KMS-11 (cell line): Measurements from ENCODE around the gene MYO15B.

Experiments
- H2AFZ ChIP-seq: fragments of 200-600 bp; sonication (generic); 2 replicates; pipeline ENCODE4 v1.6.1; 2016; ENCODE audit warnings: antibody characterized with exemption, mixed run types, low read depth
- H3K27ac ChIP-seq: fragments of 200-600 bp; sonication (generic); 2 replicates; pipeline ENCODE4 v1.6.1; 2016; ENCODE audit warnings: mild to moderate bottlenecking, mixed run types
- H3K27me3 ChIP-seq: fragments of 200-600 bp; sonication (generic); 2 replicates; pipeline ENCODE4 v1.6.1; 2017; ENCODE audit warnings: mild to moderate bottlenecking, low read depth, mixed run types, moderate library complexity; ENCODE audit not compliant: insufficient read depth
- H3K36me3 ChIP-seq: fragments of 200-600 bp; sonication (generic); 2 replicates; pipeline ENCODE4 v1.6.1; 2017; ENCODE audit warnings: mild to moderate bottlenecking, mixed run types; ENCODE audit not compliant: insufficient read depth
- H3K4me1 ChIP-seq: fragments of 200-600 bp; sonication (generic); 2 replicates; pipeline ENCODE4 v1.6.1; 2016; ENCODE audit warnings: mild to moderate bottlenecking, low read depth, mixed run types; ENCODE audit not compliant: poor library complexity, severe bottlenecking
- H3K4me2 ChIP-seq: fragments of 200-600 bp; sonication (generic); 2 replicates; pipeline ENCODE4 v1.7.0; 2016; ENCODE audit warnings: mild to moderate bottlenecking, mixed run types
- H3K4me3 ChIP-seq: fragments of 200-600 bp; sonication (generic); IDR thresholded peaks from 2 replicates; pipeline ENCODE4 v1.6.1; 2017; ENCODE audit warnings: low read depth, low read length, mixed read lengths; ENCODE audit not compliant: insufficient read depth
- H3K79me2 ChIP-seq: fragments of 200-600 bp; sonication (generic); 2 replicates; pipeline ENCODE4 v1.6.1; 2016; ENCODE audit warnings: low read depth, mixed run types; ENCODE audit not compliant: insufficient read depth
- H3K9ac ChIP-seq: fragments of 200-600 bp; sonication (generic); 2 replicates; pipeline ENCODE4 v1.6.1; 2016; ENCODE audit warnings: mild to moderate bottlenecking, mixed run types
- H4K20me1 ChIP-seq: fragments of 200-600 bp; sonication (generic); 2 replicates; pipeline ENCODE4 v1.6.1; 2016; ENCODE audit warnings: mild to moderate bottlenecking, mixed run types; ENCODE audit not compliant: insufficient read depth
- CTCF ChIP-seq: fragments of 200-600 bp; sonication (generic); conservative IDR thresholded peaks from 2 replicates; pipeline ENCODE4 v1.6.1; 2017; ENCODE audit warnings: low read depth, mild to moderate bottlenecking, antibody characterized with exemption, low read length, moderate library complexity, mixed read lengths

The MYO15B gene

GRCh38 chr17:75666959-75667790 lies 79.6 kb downstream of the MYO15B start, which contains the start of the genes RECQL5 and SAP30BP:
Gene RECQL5 (minus strand): TSS chr17:75667154. CDS start chr17:75666557, 597 bp downstream.
Gene SAP30BP (plus strand): TSS chr17:75667338. CDS start chr17:75667373, 35 bp downstream.
- Histone ChIP-seq H3K4me1 (peaks cover 38% of the 10 kb centered on the region), H4K20me1 (no peaks in the 10 kb centered on the region; the same call in 1 of the 2 replicates), H3K9ac (peak within 1 kb of the TSS; percentile 67; the same call in 1 of the 2 replicates), H3K27ac (peak within 1 kb of the TSS; percentile 47), H3K36me3 (peaks cover 3% of the 10 kb centered on the region; the same call in 1 of the 2 replicates), H3K4me3 (no peak within 1 kb of the TSS), H2AFZ (peak within 1 kb of the TSS; percentile 81), H3K27me3 (no peaks in the 10 kb centered on the region), H3K79me2 (peaks cover 50% of the 10 kb centered on the region), H3K4me2 (peak within 1 kb of the TSS; percentile 86)
- TF ChIP-seq CTCF = no peak

- peaks cover 38% of the 10 kb centered on the region for H3K4me1 ChIP-seq
- peaks cover 50% of the 10 kb centered on the region for H3K79me2 ChIP-seq
- H2AFZ ChIP-seq = peak overlapping the region; percentile 81; the same call in 1 of the 2 replicates
- H4K20me1 ChIP-seq = no peaks in the 10 kb centered on the region; the same call in 1 of the 2 replicates
- H3K36me3 ChIP-seq = peaks cover 3% of the 10 kb centered on the region; the same call in 1 of the 2 replicates
- no peaks in the 10 kb centered on the region for H3K27me3 ChIP-seq
- H3K9ac ChIP-seq = peak overlapping the region; percentile 67; the same call in 1 of the 2 replicates
- H3K27ac ChIP-seq = peak overlapping the region; percentile 47; the same call in 1 of the 2 replicates
- peak overlapping the region; percentile 86 for H3K4me2 ChIP-seq
- no peak overlapping the region for H3K4me3 ChIP-seq
- no peak for TF ChIP-seq CTCF
Observed at GRCh38 chr17:75667825-75668224, 80.2 kb downstream of the MYO15B start.

GRCh38 chr17:75668489-75668888 lies 80.9 kb downstream of the MYO15B start:
- Histone ChIP-seq H3K4me3 (no peak overlapping the region), H3K9ac (no peak overlapping the region), H3K27ac (peak overlapping the region; percentile 47; the same call in 1 of the 2 replicates)

GRCh38 chr17:75670868-75671267 lies 83.3 kb downstream of the MYO15B start:
- peaks cover 7% of the 10 kb centered on the region; the same call in 1 of the 2 replicates for H3K36me3 ChIP-seq
- no peak overlapping the region for H3K4me2 ChIP-seq
- H3K4me3 ChIP-seq = no peak overlapping the region
- no peak overlapping the region for H3K27ac ChIP-seq
- TF ChIP-seq CTCF = no peak
- H3K79me2 ChIP-seq = peaks cover 50% of the 10 kb centered on the region
- peaks cover 38% of the 10 kb centered on the region for H3K4me1 ChIP-seq
- no peak overlapping the region for H3K9ac ChIP-seq
- no peaks in the 10 kb centered on the region; the same call in 1 of the 2 replicates for H4K20me1 ChIP-seq
- no peaks in the 10 kb centered on the region for H3K27me3 ChIP-seq
- no peak overlapping the region for H2AFZ ChIP-seq

More at GRCh38 chr17:75668489-75668888, 80.9 kb downstream of the MYO15B start:
- peaks cover 3% of the 10 kb centered on the region; the same call in 1 of the 2 replicates for H3K36me3 ChIP-seq
- H2AFZ ChIP-seq = no peak overlapping the region
- no peak for TF ChIP-seq CTCF
- peaks cover 38% of the 10 kb centered on the region for H3K4me1 ChIP-seq
- peaks cover 50% of the 10 kb centered on the region for H3K79me2 ChIP-seq
- H3K27me3 ChIP-seq = no peaks in the 10 kb centered on the region
- H3K4me2 ChIP-seq = peak overlapping the region; percentile 86
- H4K20me1 ChIP-seq = no peaks in the 10 kb centered on the region; the same call in 1 of the 2 replicates
